NCI-H82 treated with DMSO at 0.1 percent for 48 hours (cell line): ENCODE measurements around the gene STARD3NL.
"Not testable (repeated sequence)": the region's sequence is repeated elsewhere in the genome, so short reads cannot be mapped to it uniquely, and the experiment has no call there.

Experiments used
- DNase-seq: peaks from one replicate; lab custom pipeline; 2025; ENCODE audit not compliant: unreplicated experiment; lab: John Stamatoyannopoulos, UW

STARD3NL gene

GRCh38 chr7:38262545-38262944 is 84.5 kb downstream of the STARD3NL start:
- no peak for DNase-seq

GRCh38 chr7:38263274-38263673 is 85.2 kb downstream of the STARD3NL start:
- DNase-seq = not testable (repeated sequence)

GRCh38 chr7:38264602-38265001 is 86.6 kb downstream of the STARD3NL start:
- not testable (repeated sequence) for DNase-seq

GRCh38 chr7:38265958-38266357 is 87.9 kb downstream of the STARD3NL start:
- DNase-seq = not testable (repeated sequence)

GRCh38 chr7:38269704-38270346 is 91.8 kb downstream of the STARD3NL start:
- not testable (repeated sequence) for DNase-seq

- not testable (repeated sequence) for DNase-seq
Measured at GRCh38 chr7:38270405-38270804, 92.4 kb downstream of the STARD3NL start.

- DNase-seq = no peak
Measured at GRCh38 chr7:38273286-38273995, 95.4 kb downstream of the STARD3NL start, which contains the start of gene TARP. TSS of gene TARP (minus strand) at chr7:38273636.

GRCh38 chr7:38274486-38274885 is 96.4 kb downstream of the STARD3NL start:
- DNase-seq = no peak

- no peak for DNase-seq
Measured at GRCh38 chr7:38274927-38275620, 97.0 kb downstream of the STARD3NL start.

- DNase-seq = no peak
Measured at GRCh38 chr7:38276096-38276877, 98.2 kb downstream of the STARD3NL start.

GRCh38 chr7:38280000-38280399 is 102.0 kb downstream of the STARD3NL start:
- DNase-seq = no peak
